GM13976 (cell line): ENCODE measurements around the gene ZNF488.

ENCODE experiments used
- DNase-seq: peaks from one replicate; pipeline ENCODE4 v3.0.0; 2012; ENCODE audit warnings: low spot score
- in situ Hi-C: fragments of 300-500 bp; cut with MboI; formaldehyde crosslinking; loops from one replicate; pipeline ENCODE4 v1.12.0; 2022; ENCODE audit warnings: low sequenced_read_pairs, mixed read lengths, inconsistent platforms; ENCODE audit not compliant: unreplicated experiment
- TF ChIP-seq, protein P1 (sequence below): IDR thresholded peaks from 2 replicates; pipeline ENCODE4 v1.5.1; 2012; ENCODE audit warnings: borderline replicate concordance, mild to moderate bottlenecking; ENCODE audit not compliant: insufficient read depth; ENCODE audit errors: extremely low read depth, missing control alignments, control extremely low read depth

The ZNF488 gene

DNA sequence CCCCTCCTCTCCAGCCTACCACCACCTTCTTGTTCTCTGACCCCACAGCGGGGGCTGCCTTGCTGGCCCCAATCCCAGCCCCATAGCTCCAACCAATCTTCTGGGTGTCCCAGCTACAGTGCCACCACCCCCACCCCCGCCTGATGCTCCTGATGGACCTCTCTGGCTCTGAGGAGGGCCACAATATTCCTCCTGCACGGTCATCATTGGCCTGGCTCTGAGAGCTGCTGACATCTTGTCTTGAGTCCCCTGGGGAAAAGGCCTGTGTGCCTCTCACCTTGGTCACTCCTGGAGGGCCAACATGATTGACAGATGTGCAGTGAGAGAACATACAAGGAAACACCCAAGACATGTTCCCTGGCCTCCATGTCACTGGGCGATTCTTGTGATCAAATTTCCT lies 54.2 kb downstream of the ZNF488 start:
- DNase-seq = no peak
- in situ Hi-C loops = no loop called here
- TF ChIP-seq, protein P1, sequence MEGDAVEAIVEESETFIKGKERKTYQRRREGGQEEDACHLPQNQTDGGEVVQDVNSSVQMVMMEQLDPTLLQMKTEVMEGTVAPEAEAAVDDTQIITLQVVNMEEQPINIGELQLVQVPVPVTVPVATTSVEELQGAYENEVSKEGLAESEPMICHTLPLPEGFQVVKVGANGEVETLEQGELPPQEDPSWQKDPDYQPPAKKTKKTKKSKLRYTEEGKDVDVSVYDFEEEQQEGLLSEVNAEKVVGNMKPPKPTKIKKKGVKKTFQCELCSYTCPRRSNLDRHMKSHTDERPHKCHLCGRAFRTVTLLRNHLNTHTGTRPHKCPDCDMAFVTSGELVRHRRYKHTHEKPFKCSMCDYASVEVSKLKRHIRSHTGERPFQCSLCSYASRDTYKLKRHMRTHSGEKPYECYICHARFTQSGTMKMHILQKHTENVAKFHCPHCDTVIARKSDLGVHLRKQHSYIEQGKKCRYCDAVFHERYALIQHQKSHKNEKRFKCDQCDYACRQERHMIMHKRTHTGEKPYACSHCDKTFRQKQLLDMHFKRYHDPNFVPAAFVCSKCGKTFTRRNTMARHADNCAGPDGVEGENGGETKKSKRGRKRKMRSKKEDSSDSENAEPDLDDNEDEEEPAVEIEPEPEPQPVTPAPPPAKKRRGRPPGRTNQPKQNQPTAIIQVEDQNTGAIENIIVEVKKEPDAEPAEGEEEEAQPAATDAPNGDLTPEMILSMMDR = no peak

DNA sequence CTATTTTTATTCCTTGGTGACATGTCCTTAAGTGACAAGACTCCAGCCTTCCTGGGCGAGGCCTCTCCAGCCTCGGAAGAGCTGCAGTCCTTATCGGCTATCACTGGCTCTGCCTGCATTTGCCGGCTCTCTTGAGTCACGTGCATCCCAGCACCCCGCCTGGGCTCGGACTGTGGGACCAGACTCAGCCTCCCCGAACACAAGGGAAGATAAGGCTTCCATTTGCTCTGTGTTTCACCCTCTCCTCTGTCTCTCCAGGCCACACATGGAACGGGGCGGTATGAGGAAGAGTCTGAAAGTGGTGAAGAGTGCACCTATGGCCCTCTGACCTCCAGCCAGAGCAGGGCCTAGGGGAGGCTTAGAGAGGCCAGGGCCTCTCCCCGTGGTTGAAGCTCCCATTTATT lies 57.2 kb downstream of the ZNF488 start:
- no peak for DNase-seq
- in situ Hi-C loops = no loop called here
- TF ChIP-seq, protein P1 = no peak

DNA sequence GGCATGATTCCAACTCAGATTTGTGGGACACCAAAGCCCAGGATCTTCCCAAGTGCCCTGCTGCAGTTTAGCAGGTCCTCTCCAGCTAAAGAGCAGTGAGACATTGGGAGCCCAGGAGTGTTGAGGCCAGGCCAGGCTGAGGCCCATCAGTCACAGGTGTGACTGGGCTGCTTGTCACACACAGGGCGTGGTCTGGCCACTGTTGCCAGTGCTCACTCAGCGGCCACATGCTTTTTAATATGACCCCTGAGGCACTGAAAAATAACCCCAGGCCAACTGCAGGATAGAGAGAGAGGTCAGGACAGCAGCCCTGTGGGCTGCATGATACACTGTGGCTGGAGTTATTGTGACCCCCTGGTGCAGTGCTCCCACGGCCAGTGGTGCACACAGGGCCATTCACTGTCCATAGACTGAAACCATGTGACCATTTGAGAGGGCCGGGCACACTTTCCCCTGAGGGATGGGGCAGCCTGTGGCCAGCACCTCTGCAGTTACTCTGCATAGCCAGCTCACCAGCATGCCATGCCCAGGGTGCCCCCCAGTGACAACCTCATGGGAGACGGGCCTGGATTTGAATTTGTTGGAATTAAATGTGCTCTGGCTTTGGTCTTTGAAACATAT lies 57.7 kb downstream of the ZNF488 start:
- DNase-seq = no peak
- in situ Hi-C loops = no loop called here
- TF ChIP-seq, protein P1 = no peak

DNA sequence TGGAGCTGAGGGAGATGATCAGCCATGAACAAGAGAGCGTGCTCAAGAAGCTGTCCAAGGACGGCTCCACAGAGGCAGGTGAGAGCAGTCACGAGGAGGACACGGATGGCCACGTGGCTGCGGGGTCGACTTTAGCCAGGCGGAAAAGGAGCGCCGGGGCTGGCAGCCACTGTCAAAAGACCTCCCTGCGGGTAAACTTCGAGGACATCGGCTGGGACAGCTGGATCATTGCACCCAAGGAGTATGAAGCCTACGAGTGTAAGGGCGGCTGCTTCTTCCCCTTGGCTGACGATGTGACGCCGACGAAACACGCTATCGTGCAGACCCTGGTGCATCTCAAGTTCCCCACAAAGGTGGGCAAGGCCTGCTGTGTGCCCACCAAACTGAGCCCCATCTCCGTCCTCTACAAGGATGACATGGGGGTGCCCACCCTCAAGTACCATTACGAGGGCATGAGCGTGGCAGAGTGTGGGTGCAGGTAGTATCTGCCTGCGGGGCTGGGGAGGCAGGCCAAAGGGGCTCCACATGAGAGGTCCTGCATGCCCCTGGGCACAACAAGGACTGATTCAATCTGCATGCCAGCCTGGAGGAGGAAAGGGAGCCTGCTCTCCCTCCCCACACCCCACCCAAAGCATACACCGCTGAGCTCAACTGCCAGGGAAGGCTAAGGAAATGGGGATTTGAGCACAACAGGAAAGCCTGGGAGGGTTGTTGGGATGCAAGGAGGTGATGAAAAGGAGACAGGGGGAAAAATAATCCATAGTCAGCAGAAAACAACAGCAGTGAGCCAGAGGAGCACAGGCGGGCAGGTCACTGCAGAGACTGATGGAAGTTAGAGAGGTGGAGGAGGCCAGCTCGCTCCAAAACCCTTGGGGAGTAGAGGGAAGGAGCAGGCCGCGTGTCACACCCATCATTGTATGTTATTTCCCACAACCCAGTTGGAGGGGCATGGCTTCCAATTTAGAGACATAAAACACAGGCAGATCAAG lies 58.5 kb downstream of the ZNF488 start:
- DNase-seq = no peak
- TF ChIP-seq, protein P1 = no peak
- in situ Hi-C loops = no loop called here

DNA sequence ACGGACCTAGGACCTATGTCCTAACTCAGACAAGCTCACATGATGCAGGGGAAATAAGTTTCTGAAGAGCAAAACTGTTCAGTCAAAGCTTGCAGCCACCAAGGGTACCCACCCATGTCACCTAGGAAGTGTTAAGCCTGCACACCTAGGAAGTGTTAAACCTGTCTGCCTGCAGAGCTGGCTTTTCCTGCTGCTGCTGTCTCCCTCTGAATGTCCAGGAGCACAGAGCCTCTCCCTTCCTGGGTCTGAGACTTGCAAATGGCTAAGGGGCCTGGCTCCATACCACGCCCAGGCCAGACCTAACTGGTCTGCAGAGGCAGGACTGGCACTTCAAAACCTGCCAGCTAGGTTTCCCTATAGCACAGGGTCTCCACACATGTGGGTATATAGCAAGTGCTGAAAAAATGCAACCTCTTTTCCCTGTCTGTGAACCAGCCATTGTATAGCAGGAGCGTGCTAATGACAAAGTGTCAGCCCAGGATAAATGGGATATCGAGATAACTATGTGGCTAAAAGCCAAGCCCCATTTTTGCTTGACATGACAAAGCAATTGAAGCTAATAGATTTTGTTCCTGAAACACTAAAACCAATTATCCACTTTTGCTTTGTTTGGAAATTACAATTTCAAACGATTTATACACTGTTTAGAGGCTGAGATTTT lies 60.3 kb downstream of the ZNF488 start:
- TF ChIP-seq, protein P1 = no peak
- in situ Hi-C loops = no loop called here
- no peak for DNase-seq

DNA sequence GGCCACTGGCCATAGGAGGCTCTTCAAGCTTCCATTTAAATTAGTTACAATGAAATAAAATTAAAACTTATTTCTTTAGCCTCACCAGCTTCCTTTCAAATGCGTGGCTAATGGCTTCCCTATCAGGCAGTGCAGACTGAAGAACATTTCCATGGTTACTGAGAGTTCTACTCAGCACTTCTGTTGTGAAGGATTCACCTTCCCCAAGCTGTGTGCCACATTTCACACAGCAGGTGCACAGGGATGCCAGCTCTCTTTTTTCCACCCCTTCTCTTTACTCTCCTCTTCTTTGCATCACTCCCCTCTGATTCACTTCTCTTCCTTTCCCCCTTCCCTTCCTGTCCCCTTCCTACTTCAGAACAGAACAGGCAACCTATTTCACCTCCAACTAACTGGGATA lies 61.0 kb downstream of the ZNF488 start:
- DNase-seq = no peak
- in situ Hi-C loops = no loop called here
- TF ChIP-seq, protein P1 = no peak
